ENCODE data around the gene PCLO. TPM values are rescaled to one million over a fixed set of nuclear protein-coding genes. Genes with fewer than 3 reads are reported as not detected.

PCLO gene
- total RNA-seq, 1 experiment from 2014 or later: 2.3 TPM

GRCh38 chr7:83143107-83143506 is 19.6 kb downstream of the PCLO start:
- ChIA-PET POLR2A (no interaction called here), CTCF (no interaction called here)
- intact Hi-C loops (cut with micrococcal nuclease): no loop called here
- Mint-ChIP-seq H3K9me3 (ENCODE audit: unreplicated experiment) (no peaks in the 10 kb centered on the region), H3K4me1 (ENCODE audit: insufficient read depth, unreplicated experiment) (no peaks in the 10 kb centered on the region), H3K4me3 (ENCODE audit: unreplicated experiment) (no peak overlapping the region), H3K36me3 (ENCODE audit: insufficient read depth, unreplicated experiment) (no peaks in the 10 kb centered on the region), H3K27me3 (ENCODE audit: insufficient read depth, unreplicated experiment) (no peaks in the 10 kb centered on the region), H3K27ac (ENCODE audit: low read depth, unreplicated experiment) (no peak overlapping the region)
- no peak for DNase-seq (ENCODE audit: unreplicated experiment)
- no peak for TF ChIP-seq CTCF (IDR thresholded peaks at IDR 0.05; ENCODE audit: unreplicated experiment)
- no TSS peak for BruUV-seq (replicated peaks)

GRCh38 chr7:83142365-83142764 is 20.3 kb downstream of the PCLO start:
- H3K27ac Mint-ChIP-seq (ENCODE audit: low read depth, unreplicated experiment): no peak overlapping the region
- H3K36me3 Mint-ChIP-seq (ENCODE audit: insufficient read depth, unreplicated experiment): no peaks in the 10 kb centered on the region
- no peak overlapping the region for H3K4me3 Mint-ChIP-seq (ENCODE audit: unreplicated experiment)
- H3K27me3 Mint-ChIP-seq (ENCODE audit: insufficient read depth, unreplicated experiment): no peaks in the 10 kb centered on the region
- TF ChIP-seq CTCF (IDR thresholded peaks at IDR 0.05; ENCODE audit: unreplicated experiment): no peak
- no TSS peak for BruUV-seq (replicated peaks)
- POLR2A ChIA-PET: no interaction called here
- CTCF ChIA-PET: no interaction called here
- H3K9me3 Mint-ChIP-seq (ENCODE audit: unreplicated experiment): no peaks in the 10 kb centered on the region
- no peak for DNase-seq (ENCODE audit: unreplicated experiment)
- no peaks in the 10 kb centered on the region for H3K4me1 Mint-ChIP-seq (ENCODE audit: insufficient read depth, unreplicated experiment)
- intact Hi-C loops (cut with micrococcal nuclease): no loop called here

- Mint-ChIP-seq H3K4me3 (ENCODE audit: unreplicated experiment) (no peak overlapping the region), H3K9me3 (ENCODE audit: unreplicated experiment) (no peaks in the 10 kb centered on the region), H3K36me3 (ENCODE audit: insufficient read depth, unreplicated experiment) (no peaks in the 10 kb centered on the region), H3K27ac (ENCODE audit: low read depth, unreplicated experiment) (no peak overlapping the region), H3K4me1 (ENCODE audit: insufficient read depth, unreplicated experiment) (no peaks in the 10 kb centered on the region), H3K27me3 (ENCODE audit: insufficient read depth, unreplicated experiment) (no peaks in the 10 kb centered on the region)
- intact Hi-C loops (cut with micrococcal nuclease): no loop called here
- POLR2A ChIA-PET: no interaction called here
- CTCF ChIA-PET: no interaction called here
- no peak for TF ChIP-seq CTCF (IDR thresholded peaks at IDR 0.05; ENCODE audit: unreplicated experiment)
- no TSS peak for BruUV-seq (replicated peaks)
- DNase-seq (ENCODE audit: unreplicated experiment): no peak
Observed at GRCh38 chr7:83141927-83142326, 20.8 kb downstream of the PCLO start.

GRCh38 chr7:83130623-83131545 is 31.8 kb downstream of the PCLO start:
- intact Hi-C loops (cut with micrococcal nuclease): no loop called here
- H3K4me1 Mint-ChIP-seq (ENCODE audit: insufficient read depth, unreplicated experiment): peaks cover 6% of the 10 kb centered on the region
- no peaks in the 10 kb centered on the region for H3K9me3 Mint-ChIP-seq (ENCODE audit: unreplicated experiment)
- BruUV-seq (replicated peaks): no TSS peak
- CTCF ChIA-PET: interaction anchor here (0.6 kb wide), 1 partner anchor 173 kb away, joined by 3 read pairs; no protein-coding TSS in a partner anchor
- TF ChIP-seq CTCF (IDR thresholded peaks at IDR 0.05; ENCODE audit: unreplicated experiment): no peak
- POLR2A ChIA-PET: interaction anchor here (1.9 kb wide), 1 partner anchor 19 kb away, joined by 7 read pairs; no protein-coding TSS in a partner anchor
- no peaks in the 10 kb centered on the region for H3K27me3 Mint-ChIP-seq (ENCODE audit: insufficient read depth, unreplicated experiment)
- H3K27ac Mint-ChIP-seq (ENCODE audit: low read depth, unreplicated experiment): no peak overlapping the region
- DNase-seq (ENCODE audit: unreplicated experiment): no peak
- H3K4me3 Mint-ChIP-seq (ENCODE audit: unreplicated experiment): no peak overlapping the region
- H3K36me3 Mint-ChIP-seq (ENCODE audit: insufficient read depth, unreplicated experiment): no peaks in the 10 kb centered on the region

All from MCF 10A (cell line).